ENCODE measurements around the gene PDCD11. TPM values are rescaled to one million over a fixed set of nuclear protein-coding genes. Genes with fewer than 3 reads are reported as not detected.

PDCD11 gene
- total RNA-seq, 1 experiment from 2014 or later = 106 TPM

DNA sequence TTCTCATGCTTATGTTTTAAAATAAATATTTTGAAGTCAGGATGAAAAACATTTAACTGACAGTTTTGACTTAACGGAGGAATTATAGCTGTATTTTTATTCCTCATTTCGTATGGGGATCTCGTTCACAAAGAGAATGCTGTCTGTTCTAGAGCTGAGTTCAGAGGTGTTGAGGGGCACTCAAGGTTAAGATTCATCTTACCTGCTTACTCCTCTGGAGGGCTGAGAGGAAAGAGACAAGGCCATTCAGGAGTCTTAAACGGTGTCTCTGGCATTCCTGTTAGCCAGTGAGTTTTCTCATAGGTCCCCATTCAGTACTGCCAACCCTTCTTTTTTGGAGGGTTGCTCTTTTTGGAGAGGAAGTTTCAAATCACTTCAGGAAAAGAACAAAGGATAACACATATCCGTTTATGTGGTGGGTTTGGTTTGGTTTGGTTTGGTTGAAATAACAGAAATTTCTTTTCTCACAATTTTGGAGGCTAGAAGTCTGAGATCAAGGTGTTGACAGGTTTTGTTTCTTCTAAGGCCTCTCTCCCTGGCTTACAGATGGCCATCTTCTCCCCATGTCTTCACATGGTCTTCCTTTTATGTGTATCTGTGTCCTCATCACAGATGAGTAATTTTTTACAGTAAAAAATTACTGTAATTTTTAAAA is 32.7 kb downstream of the PDCD11 start:
- Histone ChIP-seq H3K4me2 (ENCODE audit: low read length) (no peak overlapping the region), H3K9me3 (ENCODE audit: control insufficient read depth in 1 of 2, insufficient read depth in 1 of 2, low read depth in 1 of 2, low read length in 2 of 2) (no peaks in the 10 kb centered on the region), H3K79me2 (ENCODE audit: insufficient read depth, low read length) (peaks cover 65% of the 10 kb centered on the region), H2AFZ (ENCODE audit: low read depth, low read length, poor library complexity, severe bottlenecking) (no peak overlapping the region), H3K4me1 (ENCODE audit: control insufficient read depth in 1 of 2, insufficient read depth in 2 of 2, low read length in 2 of 2) (no peaks in the 10 kb centered on the region), H4K20me1 (ENCODE audit: insufficient read depth) (no peaks in the 10 kb centered on the region), H3K27me3 (ENCODE audit: insufficient read depth, low read length) (no peaks in the 10 kb centered on the region), H3K9ac (ENCODE audit: low read length) (no peak overlapping the region), H3K9me2 (ENCODE audit: insufficient read depth) (no peaks in the 10 kb centered on the region), H3K36me3 (ENCODE audit: control insufficient read depth in 1 of 2, insufficient read depth in 2 of 2, low read length in 2 of 2) (peaks cover 77 to 80% of the 10 kb centered on the region in 2 experiments), H3K27ac (ENCODE audit: low read depth, low read length) (no peak overlapping the region), H3K4me3 (replicated peaks in 1 of 2; ENCODE audit: low read depth in 1 of 2, low read length in 2 of 2) (no peak overlapping the region)
- BruUV-seq (replicated peaks) = no TSS peak
- intact Hi-C loops (cut with micrococcal nuclease) = no loop called here
- ATAC-seq = no peak
- RAD21 ChIA-PET (ENCODE audit: low non-redundant PET in 1 of 2, low total read pairs in 2 of 2, uncharacterized antibody in 2 of 2, unreplicated experiment in 2 of 2) = no interaction called here
- POLR2A ChIA-PET = no interaction called here
- DNase-seq (ENCODE audit: low read depth, low spot score) = no peak
- CTCF ChIA-PET = no interaction called here
- TF ChIP-seq, protein P1, sequence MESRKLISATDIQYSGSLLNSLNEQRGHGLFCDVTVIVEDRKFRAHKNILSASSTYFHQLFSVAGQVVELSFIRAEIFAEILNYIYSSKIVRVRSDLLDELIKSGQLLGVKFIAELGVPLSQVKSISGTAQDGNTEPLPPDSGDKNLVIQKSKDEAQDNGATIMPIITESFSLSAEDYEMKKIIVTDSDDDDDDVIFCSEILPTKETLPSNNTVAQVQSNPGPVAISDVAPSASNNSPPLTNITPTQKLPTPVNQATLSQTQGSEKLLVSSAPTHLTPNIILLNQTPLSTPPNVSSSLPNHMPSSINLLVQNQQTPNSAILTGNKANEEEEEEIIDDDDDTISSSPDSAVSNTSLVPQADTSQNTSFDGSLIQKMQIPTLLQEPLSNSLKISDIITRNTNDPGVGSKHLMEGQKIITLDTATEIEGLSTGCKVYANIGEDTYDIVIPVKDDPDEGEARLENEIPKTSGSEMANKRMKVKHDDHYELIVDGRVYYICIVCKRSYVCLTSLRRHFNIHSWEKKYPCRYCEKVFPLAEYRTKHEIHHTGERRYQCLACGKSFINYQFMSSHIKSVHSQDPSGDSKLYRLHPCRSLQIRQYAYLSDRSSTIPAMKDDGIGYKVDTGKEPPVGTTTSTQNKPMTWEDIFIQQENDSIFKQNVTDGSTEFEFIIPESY (IDR thresholded peaks at IDR 0.05; ENCODE audit: extremely low read depth, insufficient replicate concordance, low read length) = no peak
- TF ChIP-seq CEBPB (IDR thresholded peaks at IDR 0.05; ENCODE audit: low read depth) (no peak), SIN3A (IDR thresholded peaks at IDR 0.05; ENCODE audit: low read depth) (no peak), JUND (IDR thresholded peaks at IDR 0.05) (no peak), SP1 (IDR thresholded peaks at IDR 0.05; ENCODE audit: low read depth) (no peak), FOSL1 (IDR thresholded peaks at IDR 0.05; ENCODE audit: low read depth) (no peak), ZNF274 (IDR thresholded peaks at IDR 0.05; ENCODE audit: low read depth, low read length) (no peak), ZFX (IDR thresholded peaks at IDR 0.05) (no peak), SRF (IDR thresholded peaks at IDR 0.05; ENCODE audit: low read depth) (no peak), POLR2A (IDR thresholded peaks at IDR 0.05; ENCODE audit: borderline replicate concordance, extremely low read depth, insufficient read depth, insufficient read length) (no peak), EZH2 (IDR thresholded peaks at IDR 0.05) (no peak), TCF7L2 (IDR thresholded peaks at IDR 0.05; ENCODE audit: borderline replicate concordance, extremely low read depth, insufficient read depth, insufficient read length) (no peak)
- TF ChIP-seq, protein P2, sequence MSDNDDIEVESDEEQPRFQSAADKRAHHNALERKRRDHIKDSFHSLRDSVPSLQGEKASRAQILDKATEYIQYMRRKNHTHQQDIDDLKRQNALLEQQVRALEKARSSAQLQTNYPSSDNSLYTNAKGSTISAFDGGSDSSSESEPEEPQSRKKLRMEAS (IDR thresholded peaks at IDR 0.05) = no peak
